Esophagus muscularis mucosa (tissue), 4 donors: ENCODE data around the gene AKAP12. TPM values are rescaled to one million over a fixed set of nuclear protein-coding genes. Genes with fewer than 3 reads are reported as not detected.

Experiments used
- DNase-seq: peaks from one replicate; pipeline ENCODE4 v3.0.0-alpha.2; 2017; ENCODE audit errors: extremely low spot score
- H3K27ac ChIP-seq, 4 donors: fragments of 200-600 bp; sonication (generic); replicated peaks in 1 of 4; 1 replicate in 3 of 4; 2 replicates in 1 of 4; pipeline ENCODE4 v1.5.1; 2016 to 2019; ENCODE audit warnings: mild to moderate bottlenecking in 1 of 4
- H3K27me3 ChIP-seq, 4 donors: fragments of 200-600 bp; sonication (generic); one replicate each; pipeline versions ENCODE4 v1.5.1 to v1.6.0; 2016 to 2019
- H3K36me3 ChIP-seq, 4 donors: fragments of 200-600 bp; sonication (generic); one replicate each; pipeline ENCODE4 v1.5.1; 2016 to 2019
- H3K4me1 ChIP-seq, 4 donors: fragments of 200-600 bp; sonication (generic); one replicate each; pipeline ENCODE4 v1.5.1; 2016 to 2019
- H3K4me3 ChIP-seq, 4 donors: fragments of 200-600 bp; sonication (generic); 1 replicate in 2 of 4; 2 replicates in 2 of 4; pipeline ENCODE4 v1.5.1; 2016 to 2019; ENCODE audit warnings: mild to moderate bottlenecking in 4 of 4, moderate library complexity in 1 of 4
- H3K9me3 ChIP-seq, 4 donors: fragments of 200-600 bp; sonication (generic); 1 replicate in 3 of 4; 2 replicates in 1 of 4; pipeline ENCODE4 v1.5.1; 2016 to 2019
- CTCF ChIP-seq, 3 experiments: fragments of 200-600 bp in 2 of 3; fragments of 450-650 bp in 1 of 3; sonication (generic) in 2 of 3; IDR thresholded peaks; one replicate each; pipeline ENCODE4 v1.5.1; 2017 to 2019; ENCODE audit warnings: antibody characterized with exemption in 3 of 3, mild to moderate bottlenecking in 2 of 3, moderate library complexity in 1 of 3
- EP300 ChIP-seq: sonication (generic); formaldehyde crosslinking; IDR thresholded peaks from one replicate; pipeline ENCODE4 v1.6.1; 2017; ENCODE audit warnings: antibody characterized with exemption
- POLR2A ChIP-seq: fragments of 450-650 bp; IDR thresholded peaks from one replicate; pipeline ENCODE4 v1.6.1; 2017; ENCODE audit warnings: antibody characterized with exemption, moderate library complexity, mild to moderate bottlenecking, low read depth
- POLR2AphosphoS5 ChIP-seq, 2 donors: sonication (generic); formaldehyde crosslinking; IDR thresholded peaks; one replicate each; pipeline ENCODE4 v1.6.1; 2017; ENCODE audit warnings: antibody characterized with exemption in 2 of 2
- WGBS: methylation state at CpG from one replicate; pipeline ENCODE4 v1.1.5; 2018; 5-methylcytosine and 5-hydroxymethylcytosine counted together
- intact Hi-C: fragments of 100-400 bp; cut with DNase I; formaldehyde crosslinking; loops from one replicate; pipeline ENCODE4 v1.15.1; 2023
- total RNA-seq, 4 donors: library from RNA; depleted of rRNA; stranded (reverse); fragments of >200 nt; gene quantifications; one replicate each; pipeline versions ENCODE4 v1.1.0 to v1.2.1, GENCODE V29; 2016

Gene AKAP12
- total RNA-seq, 4 donors from 2014 or later, result 108 to 215 (median 187) TPM

- Histone ChIP-seq H3K9me3 (no peaks in the 10 kb centered on the region), H3K27ac (peak overlapping the region; percentile 99 to 100 (median 100)), H3K36me3 (no peaks in the 10 kb centered on the region), H3K4me3 (peak overlapping the region; percentile 76 to 99 (median 94)), H3K27me3 (peaks cover 0 to 6% (median 0%) of the 10 kb centered on the region in 4 donors), H3K4me1 (peaks cover 52 to 65% (median 64%) of the 10 kb centered on the region in 4 donors)
- no peak for DNase-seq
- no peak for TF ChIP-seq EP300
- TF ChIP-seq POLR2A, result no peak
- no peak for TF ChIP-seq CTCF (IDR thresholded peaks at IDR 0.05)
- TF ChIP-seq POLR2AphosphoS5 (IDR thresholded peaks at IDR 0.05), result no peak
- WGBS, result 3% methylated on average over 3 of the region's 3 CpGs
- intact Hi-C loops, result no loop called here
Measured at GRCh38 chr6:151392427-151392826, 152.7 kb downstream of the AKAP12 start.

- DNase-seq, result no peak
- no peak for TF ChIP-seq CTCF (IDR thresholded peaks at IDR 0.05)
- no peak for TF ChIP-seq POLR2AphosphoS5 (IDR thresholded peaks at IDR 0.05)
- TF ChIP-seq POLR2A, result no peak
- TF ChIP-seq EP300, result no peak
- peaks cover 44 to 55% (median 55%) of the 10 kb centered on the region in 4 donors for H3K4me1 ChIP-seq
- intact Hi-C loops, result no loop called here
- peaks cover 0 to 6% (median 0%) of the 10 kb centered on the region in 4 donors for H3K27me3 ChIP-seq
- H3K27ac ChIP-seq, result peak overlapping the region in 1 of 4 donors; percentile 100
- H3K9me3 ChIP-seq, result no peaks in the 10 kb centered on the region
- 62% methylated on average over 4 of the region's 4 CpGs for WGBS
- H3K36me3 ChIP-seq, result no peaks in the 10 kb centered on the region
- no peak overlapping the region for H3K4me3 ChIP-seq
Measured at GRCh38 chr6:151393410-151393809, 153.6 kb downstream of the AKAP12 start.

GRCh38 chr6:151399679-151400078, 159.9 kb downstream of the AKAP12 start:
- no peak for TF ChIP-seq EP300
- TF ChIP-seq CTCF (IDR thresholded peaks at IDR 0.05), result no peak
- TF ChIP-seq POLR2A, result no peak
- TF ChIP-seq POLR2AphosphoS5 (IDR thresholded peaks at IDR 0.05), result no peak
- no peak overlapping the region for H3K4me3 ChIP-seq
- no peak overlapping the region for H3K27ac ChIP-seq
- DNase-seq, result no peak
- no peaks in the 10 kb centered on the region for H3K27me3 ChIP-seq
- WGBS, result 77% methylated on average over 3 of the region's 3 CpGs
- no peaks in the 10 kb centered on the region for H3K9me3 ChIP-seq
- H3K36me3 ChIP-seq, result peaks cover 0 to 25% (median 10%) of the 10 kb centered on the region in 4 donors
- intact Hi-C loops, result no loop called here
- peaks cover 12 to 30% (median 21%) of the 10 kb centered on the region in 4 donors for H3K4me1 ChIP-seq

GRCh38 chr6:151400473-151400872, 160.7 kb downstream of the AKAP12 start:
- intact Hi-C loops, result no loop called here
- H3K36me3 ChIP-seq, result peaks cover 0 to 33% (median 17%) of the 10 kb centered on the region in 4 donors

More at GRCh38 chr6:151400473-151400872, 160.7 kb downstream of the AKAP12 start:
- TF ChIP-seq CTCF (IDR thresholded peaks at IDR 0.05) (no peak), EP300 (no peak)
- H3K27me3 ChIP-seq, result no peaks in the 10 kb centered on the region
- no peaks in the 10 kb centered on the region for H3K9me3 ChIP-seq
- DNase-seq, result no peak
- peaks cover 4 to 22% (median 13%) of the 10 kb centered on the region in 4 donors for H3K4me1 ChIP-seq
- no peak overlapping the region for H3K27ac ChIP-seq
- WGBS, result 75% methylated on average over 6 of the region's 6 CpGs
- H3K4me3 ChIP-seq, result no peak overlapping the region
